GM20000 (cell line): ENCODE measurements around the gene SRP9.
"Not testable (repeated sequence)": the region's sequence is repeated elsewhere in the genome, so short reads cannot be mapped to it uniquely, and the experiment has no call there.

Experiments
- DNase-seq: peaks from one replicate; pipeline ENCODE4 v3.0.0; 2012; ENCODE audit warnings: low spot score
- CTCF ChIP-seq: IDR thresholded peaks from 2 replicates; pipeline ENCODE4 v1.5.1; 2012; ENCODE audit warnings: mild to moderate bottlenecking, control low read depth; ENCODE audit errors: extremely low read depth, missing control alignments

Gene SRP9

GRCh38 chr1:225811622-225812487 lies 34.2 kb downstream of the SRP9 start:
- no peak for DNase-seq
- TF ChIP-seq CTCF = no peak

GRCh38 chr1:225812488-225813213 lies 35.0 kb downstream of the SRP9 start:
- TF ChIP-seq CTCF = no peak
- no peak for DNase-seq

- DNase-seq = no peak
- no peak for TF ChIP-seq CTCF
Measured at GRCh38 chr1:225813214-225813964, 35.8 kb downstream of the SRP9 start.

- no peak for TF ChIP-seq CTCF
- no peak for DNase-seq
Measured at GRCh38 chr1:225814381-225814780, 36.8 kb downstream of the SRP9 start.

GRCh38 chr1:225815090-225815489 lies 37.5 kb downstream of the SRP9 start:
- not testable (repeated sequence) for DNase-seq

GRCh38 chr1:225815526-225816178 lies 38.0 kb downstream of the SRP9 start:
- TF ChIP-seq CTCF = no peak
- DNase-seq = no peak
